CD14-positive monocyte (primary cell): ENCODE measurements around the gene FOXP1. TPM values are rescaled to one million over a fixed set of nuclear protein-coding genes. Genes with fewer than 3 reads are reported as not detected.

Source experiments
- DNase-seq, 3 donors: peaks; one replicate each; pipeline ENCODE4 v3.0.0-alpha.2; 2011 to 2022
- H2AFZ ChIP-seq: 2 replicates; pipeline ENCODE4 v1.6.0; 2012; ENCODE audit warnings: mild to moderate bottlenecking, low read depth, low read length, inconsistent platforms; ENCODE audit not compliant: insufficient read depth, poor library complexity, severe bottlenecking
- H3K27ac ChIP-seq, 2 donors: 1 replicate in 1 of 2; 2 replicates in 1 of 2; pipeline ENCODE4 v1.5.1; 2012 to 2013; ENCODE audit warnings: low read length in 2 of 2, control low read depth in 1 of 2, inconsistent platforms in 1 of 2, low read depth in 1 of 2, mild to moderate bottlenecking in 1 of 2
- H3K27me3 ChIP-seq, 2 donors: one replicate each; pipeline versions ENCODE4 v1.6.0 to v1.6.1; 2011 to 2013; ENCODE audit warnings: low read length in 2 of 2; ENCODE audit not compliant: control insufficient read depth in 2 of 2, insufficient read depth in 2 of 2
- H3K36me3 ChIP-seq, 2 donors: replicated peaks in 1 of 2; 1 replicate in 1 of 2; 2 replicates in 1 of 2; pipeline versions ENCODE4 v1.5.1 to v1.6.1; 2012 to 2013; ENCODE audit warnings: low read length in 2 of 2, control low read depth in 1 of 2, inconsistent platforms in 1 of 2, mild to moderate bottlenecking in 1 of 2; ENCODE audit not compliant: insufficient read depth in 2 of 2, control insufficient read depth in 1 of 2
- H3K4me1 ChIP-seq, 2 donors: 1 replicate in 1 of 2; 2 replicates in 1 of 2; pipeline versions ENCODE4 v1.5.1 to v1.6.1; 2012 to 2013; ENCODE audit warnings: low read length in 2 of 2, control low read depth in 1 of 2, inconsistent platforms in 1 of 2, mild to moderate bottlenecking in 1 of 2, moderate library complexity in 1 of 2; ENCODE audit not compliant: insufficient read depth in 2 of 2, control insufficient read depth in 1 of 2
- H3K4me2 ChIP-seq: replicated peaks from 2 replicates; pipeline ENCODE3; 2012; ENCODE audit warnings: low read length, moderate library complexity, mild to moderate bottlenecking; ENCODE audit not compliant: poor library complexity, severe bottlenecking; ENCODE audit errors: extremely low read depth
- H3K4me3 ChIP-seq, 3 experiments: fragments of 200-600 bp in 1 of 3; sonication (generic) in 1 of 3; replicated peaks in 1 of 3; 1 replicate in 2 of 3; 2 replicates in 1 of 3; pipeline ENCODE4 v1.5.1; 2011 to 2013; ENCODE audit warnings: low read length in 3 of 3, mild to moderate bottlenecking in 3 of 3, control low read depth in 2 of 3, low read depth in 2 of 3, inconsistent platforms in 1 of 3, moderate library complexity in 1 of 3
- H3K79me2 ChIP-seq: 2 replicates; pipeline ENCODE4 v1.6.0; 2012; ENCODE audit warnings: mild to moderate bottlenecking, control low read depth, inconsistent platforms, low read length, moderate library complexity; ENCODE audit not compliant: insufficient read depth
- H3K9ac ChIP-seq: 2 replicates; pipeline ENCODE4 v1.6.0; 2017; ENCODE audit warnings: low read length, mild to moderate bottlenecking; ENCODE audit not compliant: insufficient read depth, poor library complexity, severe bottlenecking
- H3K9me3 ChIP-seq, 2 donors: replicated peaks in 1 of 2; 1 replicate in 1 of 2; 2 replicates in 1 of 2; pipeline versions ENCODE4 v1.5.1 to v1.6.1; 2012 to 2013; ENCODE audit warnings: low read length in 2 of 2, control low read depth in 1 of 2; ENCODE audit not compliant: control insufficient read depth in 1 of 2, insufficient read depth in 1 of 2
- H4K20me1 ChIP-seq: 2 replicates; pipeline ENCODE4 v1.6.0; 2012; ENCODE audit warnings: mild to moderate bottlenecking, low read length, control low read depth, moderate library complexity; ENCODE audit not compliant: insufficient read depth
- H3K27ac Mint-ChIP-seq, 7 donors: one replicate each; pipeline ENCODE4 v1.8.0; 2020; ENCODE audit warnings: mild to moderate bottlenecking in 7 of 7, mixed read lengths in 7 of 7, moderate library complexity in 6 of 7, inconsistent platforms in 2 of 7
- H3K27me3 Mint-ChIP-seq, 3 donors: one replicate each; pipeline ENCODE4 v1.8.0; 2021 to 2022; ENCODE audit warnings: low read depth in 3 of 3, mild to moderate bottlenecking in 3 of 3, mixed read lengths in 3 of 3, moderate library complexity in 3 of 3, inconsistent platforms in 1 of 3
- H3K36me3 Mint-ChIP-seq, 2 donors: one replicate each; pipeline ENCODE4 v1.8.0; 2020; ENCODE audit warnings: mixed read lengths in 2 of 2, inconsistent platforms in 1 of 2, mild to moderate bottlenecking in 1 of 2
- H3K4me1 Mint-ChIP-seq: one replicate; pipeline ENCODE4 v1.8.0; 2020; ENCODE audit warnings: mild to moderate bottlenecking, mixed read lengths
- H3K4me3 Mint-ChIP-seq, 2 donors: one replicate each; pipeline ENCODE4 v1.8.0; 2020; ENCODE audit warnings: mild to moderate bottlenecking in 2 of 2, mixed read lengths in 2 of 2, moderate library complexity in 1 of 2
- H3K9me3 Mint-ChIP-seq, 7 donors: one replicate each; pipeline ENCODE4 v1.8.0; 2020 to 2022; ENCODE audit warnings: mixed read lengths in 7 of 7, mild to moderate bottlenecking in 6 of 7, moderate library complexity in 6 of 7, inconsistent platforms in 2 of 7
- CTCF ChIP-seq: fragments of 200-600 bp; IDR thresholded peaks from one replicate; pipeline ENCODE4 v1.8.0; 2022; ENCODE audit warnings: antibody characterized with exemption, mild to moderate bottlenecking
- WGBS: methylation state at CpG from one replicate; pipeline ENCODE4 v1.1.5; 2013; ENCODE audit warnings: missing lambda C conversion rate; ENCODE audit not compliant: insufficient coverage; 5-methylcytosine and 5-hydroxymethylcytosine counted together
- intact Hi-C, 2 donors: fragments of 100-400 bp; cut with micrococcal nuclease; formaldehyde crosslinking; loops; one replicate each; pipeline versions ENCODE4 v1.15.0 to v1.15.1; 2023
- polyA plus RNA-seq, 3 donors: library from polyadenylated mRNA; depleted of rRNA in 1 of 3; unstranded in 2 of 3; stranded (reverse) in 1 of 3; fragments of 300-500 nt in 2 of 3; fragments of >200 nt in 1 of 3; fragmentation: Illumina TruSeq in 2 of 3; gene quantifications; 1 replicate in 2 of 3; 2 replicates in 1 of 3; pipeline ENCODE4 v1.2.3, GENCODE V29; 2012 to 2021

FOXP1 gene
- polyA plus RNA-seq, 3 donors: 25.7 to 42.6 (median 27.8) TPM

DNA sequence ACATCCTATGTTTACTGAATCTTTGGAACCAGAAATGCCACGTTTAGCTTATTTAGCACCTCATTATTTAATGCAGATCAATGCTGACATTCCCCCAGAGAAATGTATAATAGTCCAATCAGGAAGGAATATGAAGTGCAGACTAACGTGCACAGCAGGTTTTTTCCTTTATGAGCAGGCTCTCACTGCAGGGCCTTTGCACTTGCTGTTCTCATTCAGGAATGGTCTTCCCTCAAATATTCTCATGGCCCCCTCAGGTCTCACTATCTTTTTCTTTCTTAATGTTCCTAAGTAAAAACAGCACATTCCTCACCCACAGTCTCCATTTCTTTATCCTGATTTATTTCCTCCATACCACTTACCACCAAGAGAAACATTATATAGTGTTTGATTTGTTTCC, 174.6 kb downstream of the FOXP1 start:
- H3K9me3 Mint-ChIP-seq: no peaks in the 10 kb centered on the region
- H3K27me3 ChIP-seq: no peaks in the 10 kb centered on the region
- peaks cover 0 to 1% (median 0%) of the 10 kb centered on the region in 3 donors for H3K27me3 Mint-ChIP-seq
- H3K27ac ChIP-seq: no peak overlapping the region
- no peaks in the 10 kb centered on the region for H3K4me1 ChIP-seq
- peaks cover 74% of the 10 kb centered on the region for H4K20me1 ChIP-seq
- intact Hi-C loops: no loop called here
- no peak overlapping the region for H3K4me3 ChIP-seq
- 78% methylated on average over 1 of the region's 2 CpGs for WGBS
- H3K79me2 ChIP-seq: peaks cover 90% of the 10 kb centered on the region
- peaks cover 14 to 17% of the 10 kb centered on the region in 2 donors for H3K36me3 Mint-ChIP-seq
- no peak overlapping the region for H2AFZ ChIP-seq
- H3K9me3 ChIP-seq: no peaks in the 10 kb centered on the region
- no peak for DNase-seq
- H3K27ac Mint-ChIP-seq: no peak overlapping the region
- no peak overlapping the region for H3K4me3 Mint-ChIP-seq
- no peak overlapping the region for H3K4me2 ChIP-seq
- no peaks in the 10 kb centered on the region for H3K36me3 ChIP-seq
- no peak for TF ChIP-seq CTCF
- no peak overlapping the region for H3K9ac ChIP-seq
- H3K4me1 Mint-ChIP-seq: peaks cover 29% of the 10 kb centered on the region

DNA sequence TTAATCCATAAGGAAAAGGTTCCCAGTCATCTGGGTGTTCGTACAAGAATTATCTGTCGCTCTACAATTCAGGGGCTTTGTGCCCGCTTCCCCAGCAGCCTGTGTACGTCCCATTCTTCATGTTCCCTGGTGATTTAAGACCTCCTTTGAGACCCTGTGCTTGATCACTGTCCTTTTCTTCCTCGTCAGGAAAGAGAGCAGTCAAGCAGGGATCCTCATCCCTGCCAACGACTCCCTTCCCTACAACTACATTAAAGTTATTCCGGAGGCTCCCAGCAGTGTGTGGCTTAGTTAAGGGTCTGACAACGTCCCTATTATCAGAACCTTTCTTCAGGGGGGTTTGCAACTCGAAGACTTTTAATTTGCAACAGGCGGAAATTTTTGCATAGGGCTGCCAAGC, 175.7 kb downstream of the FOXP1 start:
- peaks cover 0 to 1% (median 0%) of the 10 kb centered on the region in 3 donors for H3K27me3 Mint-ChIP-seq
- H2AFZ ChIP-seq: no peak overlapping the region
- 96% methylated on average over 7 of the region's 10 CpGs for WGBS
- peaks cover 7 to 8% of the 10 kb centered on the region in 2 donors for H3K4me1 ChIP-seq
- peaks cover 16 to 17% of the 10 kb centered on the region in 2 donors for H3K36me3 Mint-ChIP-seq
- no peak overlapping the region for H3K4me3 ChIP-seq
- peak overlapping the region in 3 of 7 donors; percentile 15 to 67 (median 40) for H3K27ac Mint-ChIP-seq
- no peak overlapping the region for H3K27ac ChIP-seq
- H3K4me3 Mint-ChIP-seq: no peak overlapping the region
- no peak overlapping the region for H3K9ac ChIP-seq
- peaks cover 86% of the 10 kb centered on the region for H3K79me2 ChIP-seq
- H3K9me3 ChIP-seq: no peaks in the 10 kb centered on the region
- no peak for TF ChIP-seq CTCF
- H3K36me3 ChIP-seq: no peaks in the 10 kb centered on the region
- H4K20me1 ChIP-seq: peaks cover 72% of the 10 kb centered on the region
- H3K4me1 Mint-ChIP-seq: peaks cover 36% of the 10 kb centered on the region
- no peak for DNase-seq
- no peaks in the 10 kb centered on the region for H3K27me3 ChIP-seq
- intact Hi-C loops: no loop called here
- no peak overlapping the region for H3K4me2 ChIP-seq
- no peaks in the 10 kb centered on the region for H3K9me3 Mint-ChIP-seq
